K562 (cell line): ENCODE measurements around the gene SERINC5. TPM values are rescaled to one million over a fixed set of nuclear protein-coding genes. Genes with fewer than 3 reads are reported as not detected.

ENCODE experiments used
- ARHGAP35 ChIP-seq: fragments of 450-650 bp; IDR thresholded peaks from 2 replicates; pipeline ENCODE4 v1.6.1; 2018; ENCODE audit not compliant: partially characterized antibody
- CHD2 ChIP-seq: IDR thresholded peaks from 2 replicates; pipeline ENCODE4 v1.6.1; 2011; ENCODE audit warnings: low read depth, low read length
- CUX1 ChIP-seq: fragments of 200-800 bp; sonication (Bioruptor generic); IDR thresholded peaks from 2 replicates; pipeline ENCODE4 v1.6.1; 2016; ENCODE audit warnings: missing genetic modification characterization, missing compliant biosample characterization
- ELF2 ChIP-seq: fragments of 250-450 bp; sonication (Bioruptor Pico); IDR thresholded peaks from 2 replicates; pipeline ENCODE4 v1.5.0; 2021; ENCODE audit warnings: mild to moderate bottlenecking
- ETS2 ChIP-seq: IDR thresholded peaks from 2 replicates; pipeline ENCODE4 v1.6.1; 2016; ENCODE audit warnings: borderline replicate concordance, missing genetic modification characterization, mild to moderate bottlenecking, moderate library complexity, missing compliant biosample characterization; ENCODE audit not compliant: poor library complexity, severe bottlenecking
- HOXB6 ChIP-seq: fragments of 250-450 bp; sonication (Bioruptor Pico); IDR thresholded peaks from 2 replicates; pipeline ENCODE4 v1.5.1; 2022; ENCODE audit warnings: mild to moderate bottlenecking, borderline replicate concordance
- MAFF ChIP-seq: IDR thresholded peaks from 2 replicates; pipeline ENCODE4 v1.6.1; 2012; ENCODE audit warnings: low read length, improper control_type of control experiment
- PHB ChIP-seq: fragments of 250-450 bp; sonication (Bioruptor Pico); IDR thresholded peaks from 2 replicates; pipeline ENCODE4 v1.5.0; 2021
- PRMT5 ChIP-seq: sonication (generic); formaldehyde crosslinking; IDR thresholded peaks from 2 replicates; pipeline ENCODE4 v1.5.0; 2020; ENCODE audit warnings: missing genetic modification reagents
- SIN3A ChIP-seq, 2 experiments: fragments of 150-350 bp in 1 of 2; IDR thresholded peaks; 2 replicates each; pipeline ENCODE4 v1.6.1; 2011 to 2016; ENCODE audit warnings: borderline replicate concordance in 2 of 2, low read depth in 2 of 2, low read length in 2 of 2, mild to moderate bottlenecking in 2 of 2, moderate library complexity in 2 of 2; ENCODE audit not compliant: control insufficient read depth in 1 of 2
- THRAP3 ChIP-seq: fragments of 450-650 bp; IDR thresholded peaks from 2 replicates; pipeline ENCODE4 v1.6.1; 2016; ENCODE audit warnings: mild to moderate bottlenecking, inconsistent platforms, borderline replicate concordance
- TOE1 ChIP-seq, 2 experiments: fragments of 450-650 bp in 1 of 2; sonication (generic) in 1 of 2; formaldehyde crosslinking in 1 of 2; IDR thresholded peaks; 2 replicates each; pipeline versions ENCODE4 v1.7.1 to v1.8.0; 2016 to 2022; ENCODE audit warnings: borderline replicate concordance in 2 of 2, mild to moderate bottlenecking in 2 of 2, antibody characterized with exemption in 1 of 2, inconsistent platforms in 1 of 2, low read depth in 1 of 2, missing genetic modification reagents in 1 of 2, moderate library complexity in 1 of 2
- TRIM25 ChIP-seq: fragments of 450-650 bp; IDR thresholded peaks from 2 replicates; pipeline ENCODE4 v1.7.0; 2016; ENCODE audit warnings: borderline replicate concordance
- ZNF217 ChIP-seq: sonication (generic); formaldehyde crosslinking; IDR thresholded peaks from 2 replicates; pipeline ENCODE4 v1.8.0; 2022; ENCODE audit warnings: mild to moderate bottlenecking, missing genetic modification reagents
- polyA plus RNA-seq, 8 experiments: library from polyadenylated mRNA; depleted of rRNA in 4 of 8; stranded (reverse) in 5 of 8; unstranded in 3 of 8; fragments of >200 nt; fragmentation: Nextera tagmentation in 2 of 8; fragmentation: Illumina TruSeq in 1 of 8; extraction: Ambion mirVana in 2 of 8; extraction: Trizol in 1 of 8; gene quantifications; 2 replicates each; pipeline versions ENCODE4 v1.2.1 to v1.2.3, GENCODE V29; 2011 to 2014; ENCODE audit warnings: inconsistent platforms in 1 of 8, missing spikeins in 1 of 8
- total RNA-seq, 7 experiments: library from RNA; depleted of rRNA in 6 of 7; stranded (reverse); fragments of >200 nt in 6 of 7; fragmentation: Illumina TruSeq in 2 of 7; extraction: Trizol in 2 of 7; gene quantifications; 2 replicates each; pipeline versions ENCODE4 v1.2.1 to v1.2.3, GENCODE V29; 2011 to 2021; ENCODE audit warnings: low replicate concordance in 1 of 7
- TF ChIP-seq, protein P1 (sequence below): fragments of 250-450 bp; sonication (Bioruptor Pico); IDR thresholded peaks from 2 replicates; pipeline ENCODE4 v1.4.0; 2020; ENCODE audit warnings: mild to moderate bottlenecking

The SERINC5 gene
- total and polyA plus RNA-seq, 9 of the 15 experiments (the other 6 are each of a cell fraction or from before 2014, with no cell fraction given) = 1.4 to 7.9 (median 3.7) TPM

DNA sequence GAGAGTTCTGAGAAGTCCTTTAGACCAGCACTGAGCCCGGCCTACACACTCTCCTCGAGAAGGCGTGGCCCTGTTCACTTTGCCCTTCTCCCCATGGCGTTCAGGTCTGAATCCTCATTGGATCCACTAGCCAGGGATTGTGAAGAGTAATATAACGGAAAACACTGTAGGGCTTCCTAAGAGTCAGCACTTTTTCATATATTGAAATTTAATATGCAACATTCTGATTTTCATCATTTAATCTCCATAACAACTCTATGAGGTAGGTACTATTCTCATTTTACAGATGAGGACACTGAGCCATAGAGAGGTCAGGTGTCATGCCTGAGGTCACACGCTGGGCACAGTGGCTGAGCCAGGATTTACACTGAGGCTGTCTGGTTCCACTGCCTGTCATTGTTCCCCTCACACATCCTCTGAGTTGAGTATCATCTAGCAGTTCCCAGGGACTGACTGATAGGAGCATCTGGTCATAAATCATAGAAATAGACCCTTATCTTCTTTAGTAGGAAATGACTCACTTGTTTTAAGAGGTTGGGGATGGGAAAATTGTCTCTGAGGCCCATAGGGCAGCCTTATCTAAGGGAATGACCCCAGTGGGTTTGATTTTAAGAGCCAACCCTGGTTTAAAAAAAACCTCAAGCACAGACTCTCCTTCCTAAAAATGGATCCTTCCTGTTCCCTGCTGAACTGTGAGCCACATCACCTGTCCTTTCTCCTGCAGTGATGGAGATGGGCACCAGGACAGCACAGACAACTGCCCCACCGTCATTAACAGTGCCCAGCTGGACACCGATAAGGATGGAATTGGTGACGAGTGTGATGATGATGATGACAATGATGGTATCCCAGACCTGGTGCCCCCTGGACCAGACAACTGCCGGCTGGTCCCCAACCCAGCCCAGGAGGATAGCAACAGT, 179.5 kb downstream of the SERINC5 start (continued):
- TF ChIP-seq CUX1 (CRISPR knock-in tag) = no peak
- TF ChIP-seq ELF2 (CRISPR knock-in tag) = no peak
- no peak for TF ChIP-seq TOE1 (IDR thresholded peaks at IDR 0.05; ENCODE audit: borderline replicate concordance)
- TF ChIP-seq TOE1 (CRISPR knock-in tag; IDR thresholded peaks at IDR 0.05; ENCODE audit: borderline replicate concordance, low read depth) = no peak
- TF ChIP-seq PHB (CRISPR knock-in tag) = no peak
- no peak for TF ChIP-seq MAFF
- no peak for TF ChIP-seq THRAP3
- no peak for TF ChIP-seq PRMT5 (CRISPR knock-in tag)
- no peak for TF ChIP-seq SIN3A (IDR thresholded peaks at IDR 0.05; ENCODE audit: borderline replicate concordance in 2 of 2, control insufficient read depth in 1 of 2, low read depth in 2 of 2, low read length in 2 of 2)
- no peak for TF ChIP-seq ZNF217
- TF ChIP-seq ETS2 = no peak
- TF ChIP-seq, protein P1, sequence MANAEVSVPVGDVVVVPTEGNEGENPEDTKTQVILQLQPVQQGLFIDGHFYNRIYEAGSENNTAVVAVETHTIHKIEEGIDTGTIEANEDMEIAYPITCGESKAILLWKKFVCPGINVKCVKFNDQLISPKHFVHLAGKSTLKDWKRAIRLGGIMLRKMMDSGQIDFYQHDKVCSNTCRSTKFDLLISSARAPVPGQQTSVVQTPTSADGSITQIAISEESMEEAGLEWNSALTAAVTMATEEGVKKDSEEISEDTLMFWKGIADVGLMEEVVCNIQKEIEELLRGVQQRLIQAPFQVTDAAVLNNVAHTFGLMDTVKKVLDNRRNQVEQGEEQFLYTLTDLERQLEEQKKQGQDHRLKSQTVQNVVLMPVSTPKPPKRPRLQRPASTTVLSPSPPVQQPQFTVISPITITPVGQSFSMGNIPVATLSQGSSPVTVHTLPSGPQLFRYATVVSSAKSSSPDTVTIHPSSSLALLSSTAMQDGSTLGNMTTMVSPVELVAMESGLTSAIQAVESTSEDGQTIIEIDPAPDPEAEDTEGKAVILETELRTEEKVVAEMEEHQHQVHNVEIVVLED (CRISPR knock-in tag) = no peak
- TF ChIP-seq TRIM25 = no peak
- TF ChIP-seq CHD2 = no peak
- TF ChIP-seq HOXB6 = no peak
- TF ChIP-seq ARHGAP35 = no peak
